SK-N-SH (cell line): ENCODE measurements around the gene SMIM28. TPM values are rescaled to one million over a fixed set of nuclear protein-coding genes. Genes with fewer than 3 reads are reported as not detected.
A peak's percentile ranks its signal among the peaks of the same experiment; 100 is the strongest.
"Not testable (repeated sequence)": the region's sequence is repeated elsewhere in the genome, so short reads cannot be mapped to it uniquely, and the experiment has no call there.

ENCODE experiments used
- CTCF ChIA-PET: fragments of 300-600, 350-600 bp; formaldehyde crosslinking; extraction: SDS; loops from one replicate; lab custom pipeline; 2021; lab: Yijun Ruan, JAX
- POLR2A ChIA-PET: fragments of 350-600 bp; sonication (Branson Sonifier 250); formaldehyde crosslinking; extraction: SDS; loops from one replicate; lab custom pipeline; 2020; ENCODE audit warnings: antibody characterized with exemption, inconsistent platforms; lab: Yijun Ruan, JAX
- DNase-seq: peaks from one replicate; pipeline ENCODE4 v3.0.0; 2012
- H2AFZ ChIP-seq: fragments of 200-600 bp; sonication (generic); 2 replicates; pipeline ENCODE4 v1.8.1; 2016; ENCODE audit warnings: antibody characterized with exemption, mild to moderate bottlenecking, low read depth
- H3F3A ChIP-seq: fragments of 200-600 bp; sonication (generic); replicated peaks from 2 replicates; pipeline ENCODE3; 2016; ENCODE audit warnings: antibody characterized with exemption, mild to moderate bottlenecking; ENCODE audit not compliant: insufficient read depth
- H3K27ac ChIP-seq, 2 experiments: fragments of 200-500 bp in 1 of 2; fragments of 200-600 bp in 1 of 2; sonication (Bioruptor generic) in 1 of 2; sonication (generic), shearing (Covaris generic) in 1 of 2; 2 replicates each; pipeline versions ENCODE4 v1.5.1 to v1.6.1; 2014 to 2016; ENCODE audit warnings: low read depth in 2 of 2, inconsistent platforms in 1 of 2, low read length in 1 of 2, mild to moderate bottlenecking in 1 of 2, mixed read lengths in 1 of 2
- H3K27me3 ChIP-seq: fragments of 200-600 bp; sonication (generic), shearing (Covaris generic); 2 replicates; pipeline ENCODE4 v1.6.1; 2016; ENCODE audit warnings: mixed run types; ENCODE audit not compliant: insufficient read depth
- H3K36me3 ChIP-seq, 2 experiments: fragments of 200-500 bp in 1 of 2; fragments of 200-600 bp in 1 of 2; sonication (Bioruptor generic) in 1 of 2; sonication (generic) in 1 of 2; replicated peaks in 1 of 2; 2 replicates each; pipeline versions ENCODE3 to v1.5.1; 2014 to 2016; ENCODE audit warnings: low read length in 1 of 2, mild to moderate bottlenecking in 1 of 2; ENCODE audit not compliant: insufficient read depth in 2 of 2, control insufficient read depth in 1 of 2
- H3K4me1 ChIP-seq, 2 experiments: fragments of 200-500 bp in 1 of 2; fragments of 200-600 bp in 1 of 2; sonication (Bioruptor generic) in 1 of 2; sonication (generic), shearing (Covaris generic) in 1 of 2; 2 replicates each; pipeline versions ENCODE4 v1.5.1 to v1.6.1; 2014 to 2016; ENCODE audit warnings: low read depth in 1 of 2, low read length in 1 of 2, mixed run types in 1 of 2; ENCODE audit not compliant: insufficient read depth in 2 of 2, control insufficient read depth in 1 of 2
- H3K4me2 ChIP-seq: fragments of 200-600 bp; sonication (generic), shearing (Covaris generic); 2 replicates; pipeline ENCODE4 v1.6.1; 2017; ENCODE audit warnings: mixed run types
- H3K4me3 ChIP-seq, 2 experiments: fragments of 200-500 bp in 1 of 2; fragments of 200-600 bp in 1 of 2; sonication (Bioruptor generic) in 1 of 2; sonication (generic), shearing (Covaris generic) in 1 of 2; 2 replicates each; pipeline versions ENCODE4 v1.5.1 to v1.8.1; 2014 to 2016; ENCODE audit warnings: low read depth in 2 of 2, inconsistent platforms in 1 of 2, low read length in 1 of 2, mild to moderate bottlenecking in 1 of 2, mixed read lengths in 1 of 2, moderate library complexity in 1 of 2
- H3K79me2 ChIP-seq: fragments of 200-600 bp; sonication (generic); 2 replicates; pipeline ENCODE4 v1.8.1; 2017; ENCODE audit warnings: mild to moderate bottlenecking; ENCODE audit not compliant: insufficient read depth
- H3K9ac ChIP-seq: fragments of 200-600 bp; sonication (generic); 2 replicates; pipeline ENCODE4 v1.6.1; 2017; ENCODE audit warnings: mixed run types
- H3K9me2 ChIP-seq: fragments of 200-600 bp; sonication (generic); 2 replicates; pipeline ENCODE4 v1.6.1; 2017; ENCODE audit warnings: mixed run types
- H3K9me3 ChIP-seq: fragments of 200-600 bp; sonication (generic); 2 replicates; pipeline ENCODE4 v1.6.1; 2017; ENCODE audit warnings: mixed run types, mild to moderate bottlenecking, moderate library complexity
- H4K20me1 ChIP-seq: fragments of 200-600 bp; sonication (generic); 2 replicates; pipeline ENCODE4 v1.6.1; 2017; ENCODE audit warnings: mild to moderate bottlenecking, mixed run types; ENCODE audit not compliant: insufficient read depth
- EP300 ChIP-seq, 2 experiments: IDR thresholded peaks; 2 replicates each; pipeline versions ENCODE4 v1.4.0 to v1.6.1; 2012; ENCODE audit warnings: borderline replicate concordance in 1 of 2, low read depth in 1 of 2, low read length in 1 of 2
- FOSL2 ChIP-seq: IDR thresholded peaks from 2 replicates; pipeline ENCODE4 v1.4.0; 2012; ENCODE audit warnings: low read depth, mild to moderate bottlenecking, moderate library complexity, borderline replicate concordance
- FOXJ3 ChIP-seq: sonication (generic); formaldehyde crosslinking; IDR thresholded peaks from 2 replicates; pipeline ENCODE4 v1.5.1; 2020; ENCODE audit warnings: mild to moderate bottlenecking, missing genetic modification reagents
- FOXM1 ChIP-seq: IDR thresholded peaks from 2 replicates; pipeline ENCODE4 v1.4.0; 2012; ENCODE audit warnings: low read depth, mild to moderate bottlenecking
- MEF2A ChIP-seq: IDR thresholded peaks from 2 replicates; pipeline ENCODE4 v1.4.0; 2012; ENCODE audit warnings: low read depth, borderline replicate concordance
- POLR2AphosphoS5 ChIP-seq: IDR thresholded peaks from 2 replicates; pipeline ENCODE4 v1.6.1; 2012; ENCODE audit warnings: low read depth, low read length
- SIN3A ChIP-seq: IDR thresholded peaks from 2 replicates; pipeline ENCODE4 v1.6.1; 2012; ENCODE audit warnings: low read depth, mild to moderate bottlenecking, low read length, moderate library complexity, borderline replicate concordance
- TAF1 ChIP-seq: IDR thresholded peaks from 2 replicates; pipeline ENCODE4 v1.6.1; 2012; ENCODE audit warnings: low read depth, mild to moderate bottlenecking, low read length, moderate library complexity, borderline replicate concordance
- WGBS: methylation state at CpG from one replicate; pipeline ENCODE4 v1.1.6; 2017; ENCODE audit warnings: low lambda C conversion rate; 5-methylcytosine and 5-hydroxymethylcytosine counted together
- polyA plus RNA-seq, 3 experiments: library from polyadenylated mRNA; depleted of rRNA; stranded (reverse); fragments of >200 nt; gene quantifications; 2 replicates each; pipeline ENCODE4 v1.2.3, GENCODE V29; 2012
- TF ChIP-seq, protein P1 (sequence below): IDR thresholded peaks from 2 replicates; pipeline ENCODE4; 2012
- TF ChIP-seq, protein P2 (sequence below): IDR thresholded peaks from 2 replicates; pipeline ENCODE4 v1.4.0; 2012; ENCODE audit warnings: low read depth
- TF ChIP-seq, protein P3 (sequence below): fragments of 150-350 bp; IDR thresholded peaks from 2 replicates; pipeline ENCODE4 v1.6.1; 2017; ENCODE audit warnings: antibody characterized with exemption, low read length, low read depth, borderline replicate concordance
- TF ChIP-seq, protein P4 (sequence below): fragments of 150-350 bp; IDR thresholded peaks from 2 replicates; pipeline ENCODE4 v1.6.1; 2016; ENCODE audit warnings: mild to moderate bottlenecking, low read depth, low read length

The SMIM28 gene
- polyA plus RNA-seq, 1 of the 3 experiments (the other 2 are of a cell fraction), result not detected

DNA sequence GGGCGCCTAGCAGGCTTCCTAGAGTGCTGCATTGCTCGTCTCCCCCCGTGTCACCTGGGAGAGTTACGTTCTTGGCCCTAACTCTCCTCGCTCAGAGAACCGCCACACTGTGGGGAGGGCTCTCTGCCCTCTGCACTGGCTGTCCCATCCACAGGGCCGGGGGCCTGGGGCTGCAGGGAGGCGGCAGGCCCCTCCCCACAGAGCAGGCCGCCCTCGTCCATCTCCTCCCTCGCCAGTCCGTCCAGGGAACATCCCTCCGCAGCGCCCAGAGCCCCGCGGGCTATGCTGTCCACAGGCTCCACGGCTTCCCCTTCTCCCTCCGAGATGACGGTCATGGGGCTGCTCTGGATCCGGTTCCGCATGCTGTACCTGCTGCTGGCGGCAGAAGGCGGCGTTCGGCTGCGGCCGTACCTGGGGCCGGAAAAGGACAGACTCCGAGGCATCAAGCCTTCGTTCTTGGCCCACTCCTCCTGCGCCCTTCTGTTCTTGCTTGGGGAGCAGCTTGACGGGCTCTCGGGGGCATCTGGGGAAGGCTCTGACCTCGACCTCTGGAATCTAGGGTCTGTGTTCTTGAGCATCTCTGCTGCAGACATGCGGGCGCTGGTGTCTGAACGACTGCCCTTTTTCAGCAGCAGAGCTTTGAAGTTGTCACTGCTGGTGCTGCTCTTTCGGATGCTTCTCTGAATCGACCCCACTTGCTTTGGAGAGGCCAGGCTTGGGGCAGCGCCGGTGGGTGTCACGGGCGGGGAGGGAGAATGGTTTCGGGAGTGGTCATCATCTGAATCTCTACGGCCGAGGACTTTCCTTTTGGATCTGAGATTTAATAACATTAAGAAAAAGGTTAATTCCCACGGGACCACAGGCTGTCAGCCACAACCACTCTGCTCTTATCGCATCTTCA, 46.5 kb downstream of the SMIM28 start:
- Histone ChIP-seq H3K4me1 (peaks cover 0 to 8% of the 10 kb centered on the region in 2 experiments; a peak in 1 of 4 replicates), H3K9me2 (no peaks in the 10 kb centered on the region), H3K27me3 (peaks cover 18% of the 10 kb centered on the region), H4K20me1 (no peaks in the 10 kb centered on the region), H2AFZ (no peak overlapping the region), H3K4me2 (peak overlapping the region; percentile 60), H3K9me3 (no peaks in the 10 kb centered on the region), H3K27ac (no peak overlapping the region), H3F3A (no peaks in the 10 kb centered on the region), H3K9ac (no peak overlapping the region), H3K36me3 (no peaks in the 10 kb centered on the region), H3K4me3 (peak overlapping the region in 1 of 2 experiments; percentile 29; a peak in 3 of 4 replicates), H3K79me2 (no peaks in the 10 kb centered on the region)
- CTCF ChIA-PET, result interaction anchor here (1.3 to 1.5 kb wide), 2 partner anchors 20 to 96 kb away, joined by 4 read pairs; partner anchors contain the start of gene HEBP2
- POLR2A ChIA-PET, result no interaction called here
- DNase-seq, result peak; percentile 50
- 3% methylated on average over 13 of the region's 48 CpGs for WGBS
- TF ChIP-seq, protein P1, sequence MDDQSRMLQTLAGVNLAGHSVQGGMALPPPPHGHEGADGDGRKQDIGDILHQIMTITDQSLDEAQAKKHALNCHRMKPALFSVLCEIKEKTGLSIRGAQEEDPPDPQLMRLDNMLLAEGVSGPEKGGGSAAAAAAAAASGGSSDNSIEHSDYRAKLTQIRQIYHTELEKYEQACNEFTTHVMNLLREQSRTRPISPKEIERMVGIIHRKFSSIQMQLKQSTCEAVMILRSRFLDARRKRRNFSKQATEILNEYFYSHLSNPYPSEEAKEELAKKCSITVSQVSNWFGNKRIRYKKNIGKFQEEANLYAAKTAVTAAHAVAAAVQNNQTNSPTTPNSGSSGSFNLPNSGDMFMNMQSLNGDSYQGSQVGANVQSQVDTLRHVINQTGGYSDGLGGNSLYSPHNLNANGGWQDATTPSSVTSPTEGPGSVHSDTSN, result no peak
- TF ChIP-seq, protein P2, sequence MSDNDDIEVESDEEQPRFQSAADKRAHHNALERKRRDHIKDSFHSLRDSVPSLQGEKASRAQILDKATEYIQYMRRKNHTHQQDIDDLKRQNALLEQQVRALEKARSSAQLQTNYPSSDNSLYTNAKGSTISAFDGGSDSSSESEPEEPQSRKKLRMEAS, result no peak
- no peak for TF ChIP-seq POLR2AphosphoS5
- no peak for TF ChIP-seq FOXJ3 (CRISPR knock-in tag)
- TF ChIP-seq, protein P3, sequence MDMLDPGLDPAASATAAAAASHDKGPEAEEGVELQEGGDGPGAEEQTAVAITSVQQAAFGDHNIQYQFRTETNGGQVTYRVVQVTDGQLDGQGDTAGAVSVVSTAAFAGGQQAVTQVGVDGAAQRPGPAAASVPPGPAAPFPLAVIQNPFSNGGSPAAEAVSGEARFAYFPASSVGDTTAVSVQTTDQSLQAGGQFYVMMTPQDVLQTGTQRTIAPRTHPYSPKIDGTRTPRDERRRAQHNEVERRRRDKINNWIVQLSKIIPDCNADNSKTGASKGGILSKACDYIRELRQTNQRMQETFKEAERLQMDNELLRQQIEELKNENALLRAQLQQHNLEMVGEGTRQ, result no peak
- TF ChIP-seq MEF2A, result no peak
- no peak for TF ChIP-seq SIN3A
- TF ChIP-seq EP300 (IDR thresholded peaks at IDR 0.05; ENCODE audit: borderline replicate concordance in 1 of 2, low read depth in 1 of 2, low read length in 1 of 2), result no peak
- no peak for TF ChIP-seq FOXM1
- no peak for TF ChIP-seq TAF1
- no peak for TF ChIP-seq FOSL2
- TF ChIP-seq, protein P4, sequence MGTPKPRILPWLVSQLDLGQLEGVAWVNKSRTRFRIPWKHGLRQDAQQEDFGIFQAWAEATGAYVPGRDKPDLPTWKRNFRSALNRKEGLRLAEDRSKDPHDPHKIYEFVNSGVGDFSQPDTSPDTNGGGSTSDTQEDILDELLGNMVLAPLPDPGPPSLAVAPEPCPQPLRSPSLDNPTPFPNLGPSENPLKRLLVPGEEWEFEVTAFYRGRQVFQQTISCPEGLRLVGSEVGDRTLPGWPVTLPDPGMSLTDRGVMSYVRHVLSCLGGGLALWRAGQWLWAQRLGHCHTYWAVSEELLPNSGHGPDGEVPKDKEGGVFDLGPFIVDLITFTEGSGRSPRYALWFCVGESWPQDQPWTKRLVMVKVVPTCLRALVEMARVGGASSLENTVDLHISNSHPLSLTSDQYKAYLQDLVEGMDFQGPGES, result no peak

DNA sequence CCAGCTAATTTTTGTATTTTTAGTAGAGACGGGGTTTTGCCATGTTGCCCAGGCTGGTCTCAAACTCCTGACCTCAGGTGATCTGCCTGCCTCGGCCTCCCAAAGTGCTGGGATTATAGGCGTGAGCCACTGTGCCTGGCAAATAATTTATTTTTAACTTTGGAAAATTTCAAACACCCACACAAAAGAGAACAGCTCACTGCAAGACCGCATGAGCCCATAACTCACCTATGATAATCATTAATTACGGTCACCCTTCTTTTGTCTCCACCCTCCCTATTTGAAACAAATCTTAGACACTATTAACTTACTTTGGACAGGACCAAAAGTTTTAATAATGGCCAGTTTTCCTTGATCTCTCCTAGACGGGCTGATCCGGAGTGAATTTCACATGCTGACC, 47.6 kb downstream of the SMIM28 start:
- H3K36me3 ChIP-seq, H3K9me3 ChIP-seq, H2AFZ ChIP-seq, H3F3A ChIP-seq, H3K4me2 ChIP-seq, POLR2A ChIA-PET, H4K20me1 ChIP-seq, DNase-seq, H3K79me2 ChIP-seq, H3K4me3 ChIP-seq, H3K9ac ChIP-seq, H3K27ac ChIP-seq, H3K9me2 ChIP-seq, H3K4me1 ChIP-seq: not testable (repeated sequence)
- peaks cover 28% of the 10 kb centered on the region for H3K27me3 ChIP-seq
- CTCF ChIA-PET, result interaction anchor here (0.6 to 1.3 kb wide), 2 partner anchors 21 to 123 kb away, joined by 3 to 4 read pairs; partner anchors contain the start of gene HEBP2
- WGBS, result 30% methylated on average over 7 of the region's 7 CpGs
